GM23338 (cell line): ENCODE data around the gene RPP38. TPM values are rescaled to one million over a fixed set of nuclear protein-coding genes. Genes with fewer than 3 reads are reported as not detected.

Experiments
- ATAC-seq: fragments of 200-7000 bp; cut with Tn5 transposase; 3 replicates; pipeline ENCODE4 v1.9.1; 2020
- DNase-seq: peaks from one replicate; pipeline ENCODE4 v3.0.0-alpha.2; 2015; ENCODE audit warnings: low spot score
- H2AFZ ChIP-seq: fragments of 200-600 bp; sonication (generic); 2 replicates; pipeline ENCODE4 v1.8.0; 2016; ENCODE audit warnings: antibody characterized with exemption, mild to moderate bottlenecking, moderate library complexity
- H3F3A ChIP-seq: fragments of 200-600 bp; sonication (generic); replicated peaks from 2 replicates; pipeline ENCODE4 v1.8.0; 2017; ENCODE audit warnings: antibody characterized with exemption, mixed run types, low read depth
- H3K27ac ChIP-seq: fragments of 200-600 bp; sonication (generic); 2 replicates; pipeline ENCODE4 v1.6.1; 2016; ENCODE audit warnings: low read depth
- H3K27me3 ChIP-seq: fragments of 200-600 bp; sonication (generic); 2 replicates; pipeline ENCODE4 v1.8.0; 2016; ENCODE audit warnings: mild to moderate bottlenecking, mixed run types, moderate library complexity; ENCODE audit not compliant: insufficient read depth
- H3K36me3 ChIP-seq: fragments of 200-600 bp; sonication (generic); 2 replicates; pipeline ENCODE4 v1.8.0; 2016; ENCODE audit warnings: mild to moderate bottlenecking; ENCODE audit not compliant: insufficient read depth
- H3K4me1 ChIP-seq: fragments of 200-600 bp; sonication (generic); 2 replicates; pipeline ENCODE4 v1.8.0; 2016; ENCODE audit warnings: mild to moderate bottlenecking, moderate library complexity; ENCODE audit not compliant: insufficient read depth
- H3K4me2 ChIP-seq: fragments of 200-600 bp; sonication (generic); 2 replicates; pipeline ENCODE4 v1.7.1; 2017; ENCODE audit warnings: mixed run types
- H3K4me3 ChIP-seq: fragments of 200-600 bp; sonication (generic); 2 replicates; pipeline ENCODE4 v1.6.1; 2016; ENCODE audit warnings: mixed run types
- H3K79me2 ChIP-seq: fragments of 200-600 bp; sonication (generic); replicated peaks from 2 replicates; pipeline ENCODE4 v1.8.0; 2017; ENCODE audit warnings: mild to moderate bottlenecking; ENCODE audit not compliant: insufficient read depth
- H3K9me2 ChIP-seq: fragments of 200-600 bp; sonication (generic); 2 replicates; pipeline ENCODE4 v1.8.0; 2017; ENCODE audit not compliant: insufficient read depth
- H4K20me1 ChIP-seq: fragments of 200-600 bp; sonication (generic); replicated peaks from 2 replicates; pipeline ENCODE4 v1.8.0; 2017; ENCODE audit warnings: mild to moderate bottlenecking; ENCODE audit not compliant: insufficient read depth
- H3K27ac Mint-ChIP-seq: 2 replicates; pipeline ENCODE4 v1.8.0; 2020; ENCODE audit warnings: inconsistent platforms, mild to moderate bottlenecking, moderate library complexity, mixed read lengths
- H3K27me3 Mint-ChIP-seq: 3 replicates; pipeline ENCODE4 v1.8.0; 2022; ENCODE audit warnings: low read depth, mild to moderate bottlenecking, moderate library complexity, mixed read lengths, inconsistent platforms; ENCODE audit not compliant: insufficient read depth, poor library complexity
- H3K36me3 Mint-ChIP-seq: 3 replicates; pipeline ENCODE4 v1.8.0; 2021; ENCODE audit warnings: low read depth, mild to moderate bottlenecking, inconsistent platforms, moderate library complexity, mixed read lengths
- H3K4me1 Mint-ChIP-seq: 3 replicates; pipeline ENCODE4 v1.8.0; 2020; ENCODE audit warnings: mild to moderate bottlenecking, inconsistent platforms, mixed read lengths
- H3K4me3 Mint-ChIP-seq: 3 replicates; pipeline ENCODE4 v1.8.0; 2021; ENCODE audit warnings: moderate library complexity, mild to moderate bottlenecking, inconsistent platforms, mixed read lengths
- H3K9me3 Mint-ChIP-seq: 3 replicates; pipeline ENCODE4 v1.8.0; 2020; ENCODE audit warnings: moderate library complexity, mild to moderate bottlenecking, inconsistent platforms, mixed read lengths
- CREB1 ChIP-seq: fragments of 250-450 bp; sonication (Bioruptor Pico); IDR thresholded peaks from 2 replicates; pipeline ENCODE4 v1.5.0; 2020; ENCODE audit warnings: low read depth, mild to moderate bottlenecking, moderate library complexity
- EZH2phosphoT487 ChIP-seq: fragments of 200-600 bp; sonication (generic); IDR thresholded peaks from one replicate; pipeline ENCODE4 v1.8.1; 2018; ENCODE audit warnings: antibody characterized with exemption; ENCODE audit not compliant: unreplicated experiment
- NANOG ChIP-seq: IDR thresholded peaks from 2 replicates; pipeline ENCODE4 v1.6.1; 2016; ENCODE audit warnings: antibody characterized with exemption, borderline replicate concordance
- STAT1 ChIP-seq: IDR thresholded peaks from one replicate; pipeline ENCODE4 v1.6.1; 2016; ENCODE audit warnings: antibody characterized with exemption; ENCODE audit not compliant: unreplicated experiment
- ZNF114 ChIP-seq: fragments of 250-450 bp; sonication (Bioruptor Pico); IDR thresholded peaks from 2 replicates; pipeline ENCODE4 v1.5.0; 2020; ENCODE audit warnings: mild to moderate bottlenecking, moderate library complexity
- ZNF331 ChIP-seq: fragments of 250-450 bp; sonication (Bioruptor Pico); IDR thresholded peaks from 2 replicates; pipeline ENCODE4 v1.5.0; 2020; ENCODE audit warnings: low read depth, mild to moderate bottlenecking, moderate library complexity
- polyA plus RNA-seq: library from polyadenylated mRNA; unstranded; fragments of >200 nt; fragmentation: Nextera tagmentation; extraction: Ambion mirVana; gene quantifications from 2 replicates; pipeline ENCODE4 v1.2.1, GENCODE V29; 2016
- total RNA-seq: library from RNA; depleted of rRNA; stranded (reverse); fragments of >200 nt; shearing (Covaris generic); gene quantifications from 2 replicates; pipeline ENCODE4 v1.2.3, GENCODE V29; 2014
- TF ChIP-seq, protein P1 (sequence below), 2 experiments: fragments of 200-600 bp in 1 of 2; sonication (generic) in 1 of 2; conservative IDR thresholded peaks; 2 replicates each; pipeline versions ENCODE4 v1.5.1 to v1.6.1; 2016 to 2017; ENCODE audit warnings: antibody characterized with exemption in 2 of 2, low read depth in 2 of 2, mild to moderate bottlenecking in 2 of 2, moderate library complexity in 1 of 2
- TF ChIP-seq, protein P2 (sequence below): IDR thresholded peaks from one replicate; pipeline ENCODE4 v1.6.1; 2018; ENCODE audit warnings: antibody characterized with exemption; ENCODE audit not compliant: unreplicated experiment
- TF ChIP-seq, protein P3 (sequence below): IDR thresholded peaks from 2 replicates; pipeline ENCODE4 v1.6.1; 2016; ENCODE audit warnings: antibody characterized with exemption
- TF ChIP-seq, protein P4 (sequence below): fragments of 250-450 bp; sonication (Bioruptor Pico); IDR thresholded peaks from 2 replicates; pipeline ENCODE4 v1.5.0; 2020; ENCODE audit warnings: mild to moderate bottlenecking, moderate library complexity

Gene RPP38
- total and polyA plus RNA-seq, 2 experiments from 2014 or later: 20.1 to 50.7 TPM

DNA sequence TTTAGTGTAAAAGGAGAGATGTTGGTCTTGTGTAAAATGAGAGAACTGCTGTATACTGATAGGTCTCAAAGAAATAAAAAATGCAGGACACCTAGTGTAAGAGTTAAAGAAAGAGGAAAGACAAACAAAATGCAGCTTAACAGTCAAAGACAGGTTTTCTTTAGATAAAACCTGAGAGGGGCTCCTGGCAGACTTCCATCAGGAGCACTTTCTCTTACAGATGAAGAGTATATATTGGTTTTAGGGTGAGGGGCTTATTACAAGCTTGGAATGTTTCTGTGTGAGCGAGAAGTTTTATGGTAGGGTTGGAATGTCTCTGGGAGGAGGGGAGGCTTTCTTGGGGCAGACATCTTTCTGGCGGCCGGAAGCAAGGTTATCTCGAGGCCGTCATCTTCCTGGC lies 24.8 kb upstream of the RPP38 start:
- H4K20me1 ChIP-seq: no peaks in the 10 kb centered on the region
- Mint-ChIP-seq H3K9me3 (peaks cover 21% of the 10 kb centered on the region), H3K27me3 (no peaks in the 10 kb centered on the region), H3K4me1 (no peaks in the 10 kb centered on the region; the same call in 2 of the 3 replicates), H3K27ac (no peak overlapping the region), H3K36me3 (peaks cover 30% of the 10 kb centered on the region), H3K4me3 (no peak overlapping the region)
- peak; percentile 41 for DNase-seq
- H3K27ac ChIP-seq: no peak overlapping the region
- ATAC-seq: no peak
- no peak overlapping the region for H3K4me2 ChIP-seq
- no peak for TF ChIP-seq EZH2phosphoT487
- no peak for TF ChIP-seq NANOG
- no peak for TF ChIP-seq STAT1
- H3K4me1 ChIP-seq: no peaks in the 10 kb centered on the region
- H3K36me3 ChIP-seq: peaks cover 9% of the 10 kb centered on the region
- no peak overlapping the region for H2AFZ ChIP-seq
- no peaks in the 10 kb centered on the region for H3K9me2 ChIP-seq
- no peaks in the 10 kb centered on the region for H3K79me2 ChIP-seq
- no peaks in the 10 kb centered on the region for H3F3A ChIP-seq
- H3K4me3 ChIP-seq: no peak overlapping the region
- no peaks in the 10 kb centered on the region for H3K27me3 ChIP-seq

DNA sequence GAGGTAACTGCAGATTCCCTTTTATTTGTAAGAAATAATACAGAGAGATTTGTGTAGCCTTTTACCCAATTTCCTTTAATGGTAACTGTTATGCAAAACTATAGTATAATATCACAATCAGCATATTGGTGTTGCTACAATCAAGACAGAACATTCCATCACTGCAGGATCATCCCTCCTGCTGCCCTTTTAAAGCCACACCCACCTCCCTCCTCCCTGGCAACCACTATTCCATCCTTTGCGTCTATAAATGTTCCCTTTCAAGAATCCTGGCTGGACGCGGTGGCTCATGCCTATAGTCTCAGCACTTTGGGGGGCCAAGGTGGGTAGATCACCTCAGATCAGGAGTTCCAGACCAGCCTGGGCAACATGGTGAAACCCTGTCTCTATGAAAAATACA lies 21.7 kb upstream of the RPP38 start:
- H2AFZ ChIP-seq: no peak overlapping the region
- H3K4me3 ChIP-seq: no peak overlapping the region
- ATAC-seq: no peak
- Mint-ChIP-seq H3K4me3 (no peak overlapping the region), H3K27ac (no peak overlapping the region), H3K27me3 (no peaks in the 10 kb centered on the region), H3K4me1 (no peaks in the 10 kb centered on the region; the same call in 2 of the 3 replicates), H3K9me3 (peaks cover 21% of the 10 kb centered on the region), H3K36me3 (peaks cover 33% of the 10 kb centered on the region)
- no peaks in the 10 kb centered on the region for H3K9me2 ChIP-seq
- H4K20me1 ChIP-seq: no peaks in the 10 kb centered on the region
- H3K36me3 ChIP-seq: peaks cover 9% of the 10 kb centered on the region
- H3F3A ChIP-seq: no peaks in the 10 kb centered on the region
- no peak for DNase-seq
- TF ChIP-seq CREB1 (CRISPR knock-in tag) (no peak), ZNF114 (CRISPR knock-in tag) (no peak), NANOG (no peak), ZNF331 (CRISPR knock-in tag) (no peak), STAT1 (no peak)
- TF ChIP-seq, protein P1, sequence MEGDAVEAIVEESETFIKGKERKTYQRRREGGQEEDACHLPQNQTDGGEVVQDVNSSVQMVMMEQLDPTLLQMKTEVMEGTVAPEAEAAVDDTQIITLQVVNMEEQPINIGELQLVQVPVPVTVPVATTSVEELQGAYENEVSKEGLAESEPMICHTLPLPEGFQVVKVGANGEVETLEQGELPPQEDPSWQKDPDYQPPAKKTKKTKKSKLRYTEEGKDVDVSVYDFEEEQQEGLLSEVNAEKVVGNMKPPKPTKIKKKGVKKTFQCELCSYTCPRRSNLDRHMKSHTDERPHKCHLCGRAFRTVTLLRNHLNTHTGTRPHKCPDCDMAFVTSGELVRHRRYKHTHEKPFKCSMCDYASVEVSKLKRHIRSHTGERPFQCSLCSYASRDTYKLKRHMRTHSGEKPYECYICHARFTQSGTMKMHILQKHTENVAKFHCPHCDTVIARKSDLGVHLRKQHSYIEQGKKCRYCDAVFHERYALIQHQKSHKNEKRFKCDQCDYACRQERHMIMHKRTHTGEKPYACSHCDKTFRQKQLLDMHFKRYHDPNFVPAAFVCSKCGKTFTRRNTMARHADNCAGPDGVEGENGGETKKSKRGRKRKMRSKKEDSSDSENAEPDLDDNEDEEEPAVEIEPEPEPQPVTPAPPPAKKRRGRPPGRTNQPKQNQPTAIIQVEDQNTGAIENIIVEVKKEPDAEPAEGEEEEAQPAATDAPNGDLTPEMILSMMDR (conservative IDR thresholded peaks at IDR 0.05; ENCODE audit: low read depth in 2 of 2): no peak
- TF ChIP-seq, protein P2, sequence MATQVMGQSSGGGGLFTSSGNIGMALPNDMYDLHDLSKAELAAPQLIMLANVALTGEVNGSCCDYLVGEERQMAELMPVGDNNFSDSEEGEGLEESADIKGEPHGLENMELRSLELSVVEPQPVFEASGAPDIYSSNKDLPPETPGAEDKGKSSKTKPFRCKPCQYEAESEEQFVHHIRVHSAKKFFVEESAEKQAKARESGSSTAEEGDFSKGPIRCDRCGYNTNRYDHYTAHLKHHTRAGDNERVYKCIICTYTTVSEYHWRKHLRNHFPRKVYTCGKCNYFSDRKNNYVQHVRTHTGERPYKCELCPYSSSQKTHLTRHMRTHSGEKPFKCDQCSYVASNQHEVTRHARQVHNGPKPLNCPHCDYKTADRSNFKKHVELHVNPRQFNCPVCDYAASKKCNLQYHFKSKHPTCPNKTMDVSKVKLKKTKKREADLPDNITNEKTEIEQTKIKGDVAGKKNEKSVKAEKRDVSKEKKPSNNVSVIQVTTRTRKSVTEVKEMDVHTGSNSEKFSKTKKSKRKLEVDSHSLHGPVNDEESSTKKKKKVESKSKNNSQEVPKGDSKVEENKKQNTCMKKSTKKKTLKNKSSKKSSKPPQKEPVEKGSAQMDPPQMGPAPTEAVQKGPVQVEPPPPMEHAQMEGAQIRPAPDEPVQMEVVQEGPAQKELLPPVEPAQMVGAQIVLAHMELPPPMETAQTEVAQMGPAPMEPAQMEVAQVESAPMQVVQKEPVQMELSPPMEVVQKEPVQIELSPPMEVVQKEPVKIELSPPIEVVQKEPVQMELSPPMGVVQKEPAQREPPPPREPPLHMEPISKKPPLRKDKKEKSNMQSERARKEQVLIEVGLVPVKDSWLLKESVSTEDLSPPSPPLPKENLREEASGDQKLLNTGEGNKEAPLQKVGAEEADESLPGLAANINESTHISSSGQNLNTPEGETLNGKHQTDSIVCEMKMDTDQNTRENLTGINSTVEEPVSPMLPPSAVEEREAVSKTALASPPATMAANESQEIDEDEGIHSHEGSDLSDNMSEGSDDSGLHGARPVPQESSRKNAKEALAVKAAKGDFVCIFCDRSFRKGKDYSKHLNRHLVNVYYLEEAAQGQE: no peak
- TF ChIP-seq, protein P3, sequence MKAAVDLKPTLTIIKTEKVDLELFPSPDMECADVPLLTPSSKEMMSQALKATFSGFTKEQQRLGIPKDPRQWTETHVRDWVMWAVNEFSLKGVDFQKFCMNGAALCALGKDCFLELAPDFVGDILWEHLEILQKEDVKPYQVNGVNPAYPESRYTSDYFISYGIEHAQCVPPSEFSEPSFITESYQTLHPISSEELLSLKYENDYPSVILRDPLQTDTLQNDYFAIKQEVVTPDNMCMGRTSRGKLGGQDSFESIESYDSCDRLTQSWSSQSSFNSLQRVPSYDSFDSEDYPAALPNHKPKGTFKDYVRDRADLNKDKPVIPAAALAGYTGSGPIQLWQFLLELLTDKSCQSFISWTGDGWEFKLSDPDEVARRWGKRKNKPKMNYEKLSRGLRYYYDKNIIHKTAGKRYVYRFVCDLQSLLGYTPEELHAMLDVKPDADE: no peak
- TF ChIP-seq, protein P4, sequence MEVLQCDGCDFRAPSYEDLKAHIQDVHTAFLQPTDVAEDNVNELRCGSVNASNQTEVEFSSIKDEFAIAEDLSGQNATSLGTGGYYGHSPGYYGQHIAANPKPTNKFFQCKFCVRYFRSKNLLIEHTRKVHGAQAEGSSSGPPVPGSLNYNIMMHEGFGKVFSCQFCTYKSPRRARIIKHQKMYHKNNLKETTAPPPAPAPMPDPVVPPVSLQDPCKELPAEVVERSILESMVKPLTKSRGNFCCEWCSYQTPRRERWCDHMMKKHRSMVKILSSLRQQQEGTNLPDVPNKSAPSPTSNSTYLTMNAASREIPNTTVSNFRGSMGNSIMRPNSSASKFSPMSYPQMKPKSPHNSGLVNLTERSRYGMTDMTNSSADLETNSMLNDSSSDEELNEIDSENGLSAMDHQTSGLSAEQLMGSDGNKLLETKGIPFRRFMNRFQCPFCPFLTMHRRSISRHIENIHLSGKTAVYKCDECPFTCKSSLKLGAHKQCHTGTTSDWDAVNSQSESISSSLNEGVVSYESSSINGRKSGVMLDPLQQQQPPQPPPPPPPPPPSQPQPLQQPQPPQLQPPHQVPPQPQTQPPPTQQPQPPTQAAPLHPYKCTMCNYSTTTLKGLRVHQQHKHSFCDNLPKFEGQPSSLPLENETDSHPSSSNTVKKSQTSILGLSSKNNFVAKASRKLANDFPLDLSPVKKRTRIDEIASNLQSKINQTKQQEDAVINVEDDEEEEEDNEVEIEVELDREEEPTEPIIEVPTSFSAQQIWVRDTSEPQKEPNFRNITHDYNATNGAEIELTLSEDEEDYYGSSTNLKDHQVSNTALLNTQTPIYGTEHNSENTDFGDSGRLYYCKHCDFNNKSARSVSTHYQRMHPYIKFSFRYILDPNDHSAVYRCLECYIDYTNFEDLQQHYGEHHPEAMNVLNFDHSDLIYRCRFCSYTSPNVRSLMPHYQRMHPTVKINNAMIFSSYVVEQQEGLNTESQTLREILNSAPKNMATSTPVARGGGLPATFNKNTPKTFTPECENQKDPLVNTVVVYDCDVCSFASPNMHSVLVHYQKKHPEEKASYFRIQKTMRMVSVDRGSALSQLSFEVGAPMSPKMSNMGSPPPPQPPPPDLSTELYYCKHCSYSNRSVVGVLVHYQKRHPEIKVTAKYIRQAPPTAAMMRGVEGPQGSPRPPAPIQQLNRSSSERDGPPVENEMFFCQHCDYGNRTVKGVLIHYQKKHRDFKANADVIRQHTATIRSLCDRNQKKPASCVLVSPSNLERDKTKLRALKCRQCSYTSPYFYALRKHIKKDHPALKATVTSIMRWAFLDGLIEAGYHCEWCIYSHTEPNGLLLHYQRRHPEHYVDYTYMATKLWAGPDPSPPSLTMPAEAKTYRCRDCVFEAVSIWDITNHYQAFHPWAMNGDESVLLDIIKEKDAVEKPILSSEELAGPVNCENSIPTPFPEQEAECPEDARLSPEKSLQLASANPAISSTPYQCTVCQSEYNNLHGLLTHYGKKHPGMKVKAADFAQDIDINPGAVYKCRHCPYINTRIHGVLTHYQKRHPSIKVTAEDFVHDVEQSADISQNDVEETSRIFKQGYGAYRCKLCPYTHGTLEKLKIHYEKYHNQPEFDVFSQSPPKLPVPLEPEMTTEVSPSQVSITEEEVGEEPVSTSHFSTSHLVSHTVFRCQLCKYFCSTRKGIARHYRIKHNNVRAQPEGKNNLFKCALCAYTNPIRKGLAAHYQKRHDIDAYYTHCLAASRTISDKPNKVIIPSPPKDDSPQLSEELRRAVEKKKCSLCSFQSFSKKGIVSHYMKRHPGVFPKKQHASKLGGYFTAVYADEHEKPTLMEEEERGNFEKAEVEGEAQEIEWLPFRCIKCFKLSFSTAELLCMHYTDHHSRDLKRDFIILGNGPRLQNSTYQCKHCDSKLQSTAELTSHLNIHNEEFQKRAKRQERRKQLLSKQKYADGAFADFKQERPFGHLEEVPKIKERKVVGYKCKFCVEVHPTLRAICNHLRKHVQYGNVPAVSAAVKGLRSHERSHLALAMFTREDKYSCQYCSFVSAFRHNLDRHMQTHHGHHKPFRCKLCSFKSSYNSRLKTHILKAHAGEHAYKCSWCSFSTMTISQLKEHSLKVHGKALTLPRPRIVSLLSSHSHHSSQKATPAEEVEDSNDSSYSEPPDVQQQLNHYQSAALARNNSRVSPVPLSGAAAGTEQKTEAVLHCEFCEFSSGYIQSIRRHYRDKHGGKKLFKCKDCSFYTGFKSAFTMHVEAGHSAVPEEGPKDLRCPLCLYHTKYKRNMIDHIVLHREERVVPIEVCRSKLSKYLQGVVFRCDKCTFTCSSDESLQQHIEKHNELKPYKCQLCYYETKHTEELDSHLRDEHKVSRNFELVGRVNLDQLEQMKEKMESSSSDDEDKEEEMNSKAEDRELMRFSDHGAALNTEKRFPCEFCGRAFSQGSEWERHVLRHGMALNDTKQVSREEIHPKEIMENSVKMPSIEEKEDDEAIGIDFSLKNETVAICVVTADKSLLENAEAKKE (CRISPR knock-in tag): no peak
- H3K27ac ChIP-seq: no peak overlapping the region
- no peaks in the 10 kb centered on the region for H3K27me3 ChIP-seq
- no peaks in the 10 kb centered on the region for H3K4me1 ChIP-seq
- H3K4me2 ChIP-seq: no peak overlapping the region
- H3K79me2 ChIP-seq: no peaks in the 10 kb centered on the region
